Effector CD8-positive, alpha-beta T cell (primary cell): Measurements from ENCODE around the gene BIRC7.

ENCODE experiments used
- DNase-seq: peaks from one replicate; lab custom pipeline; 2025; lab: John Stamatoyannopoulos, UW
- total RNA-seq, 4 experiments: gene quantifications; one replicate each; lab custom pipeline; 2026; lab: John Stamatoyannopoulos, UW

Gene BIRC7
- total RNA-seq, result 0 to 0.36 (median 0) reads per million in 4 experiments

- no peak for DNase-seq
Observed at GRCh38 chr20:63235399-63235983, at the start of gene BIRC7. TSS of gene BIRC7 (plus strand) at chr20:63235905. CDS start at chr20:63236097, 192 bp downstream.

- no peak for DNase-seq
Observed at GRCh38 chr20:63186084-63186483, 49.6 kb upstream of the BIRC7 start.

GRCh38 chr20:63186528-63187316 is 49.0 kb upstream of the BIRC7 start:
- no peak for DNase-seq

GRCh38 chr20:63187338-63188158 is 48.2 kb upstream of the BIRC7 start:
- DNase-seq, result no peak

GRCh38 chr20:63188159-63188442 is 47.6 kb upstream of the BIRC7 start:
- DNase-seq, result no peak

GRCh38 chr20:63188641-63189321 is 46.9 kb upstream of the BIRC7 start:
- DNase-seq, result no peak

- no peak for DNase-seq
Observed at GRCh38 chr20:63189322-63189642, 46.4 kb upstream of the BIRC7 start.

- no peak for DNase-seq
Observed at GRCh38 chr20:63189846-63190559, 45.7 kb upstream of the BIRC7 start.

GRCh38 chr20:63190828-63191227 is 44.9 kb upstream of the BIRC7 start:
- no peak for DNase-seq

- no peak for DNase-seq
Observed at GRCh38 chr20:63191400-63191799, 44.3 kb upstream of the BIRC7 start.

- no peak for DNase-seq
Observed at GRCh38 chr20:63192721-63193120, 43.0 kb upstream of the BIRC7 start.

GRCh38 chr20:63194007-63194796 is 41.5 kb upstream of the BIRC7 start:
- no peak for DNase-seq

- DNase-seq, result no peak
Observed at GRCh38 chr20:63194797-63195173, 40.9 kb upstream of the BIRC7 start.

- no peak for DNase-seq
Observed at GRCh38 chr20:63196768-63197470, 38.8 kb upstream of the BIRC7 start.

GRCh38 chr20:63198606-63199005 is 37.1 kb upstream of the BIRC7 start:
- no peak for DNase-seq

- DNase-seq, result no peak
Observed at GRCh38 chr20:63202021-63202420, 33.7 kb upstream of the BIRC7 start.

GRCh38 chr20:63202811-63203526 is 32.7 kb upstream of the BIRC7 start:
- DNase-seq, result no peak

GRCh38 chr20:63204362-63204761 is 31.3 kb upstream of the BIRC7 start:
- DNase-seq, result no peak

- DNase-seq, result no peak
Observed at GRCh38 chr20:63205896-63206295, 29.8 kb upstream of the BIRC7 start.

GRCh38 chr20:63206878-63207277 is 28.8 kb upstream of the BIRC7 start:
- no peak for DNase-seq
